Transverse colon (tissue), 4 donors: Measurements from ENCODE around the gene TRNP1.

Experiments used
- POLR2A ChIP-seq: fragments of 450-650 bp; IDR thresholded peaks from one replicate; pipeline ENCODE4 v1.6.1; 2016; ENCODE audit warnings: antibody characterized with exemption, mild to moderate bottlenecking, moderate library complexity
- POLR2AphosphoS5 ChIP-seq, 3 donors: sonication (generic); formaldehyde crosslinking; IDR thresholded peaks; one replicate each; pipeline ENCODE4 v1.6.1; 2016; ENCODE audit warnings: antibody characterized with exemption in 3 of 3
- TF ChIP-seq, protein P1 (sequence below), 5 experiments: fragments of 200-600 bp in 3 of 5; fragments of 450-650 bp in 2 of 5; sonication (generic) in 3 of 5; IDR thresholded peaks; 1 replicate in 2 of 5; 2 replicates in 3 of 5; pipeline ENCODE4 v1.5.1; 2016 to 2017; ENCODE audit warnings: antibody characterized with exemption in 5 of 5, inconsistent platforms in 3 of 5, mild to moderate bottlenecking in 2 of 5, moderate library complexity in 1 of 5

DNA sequence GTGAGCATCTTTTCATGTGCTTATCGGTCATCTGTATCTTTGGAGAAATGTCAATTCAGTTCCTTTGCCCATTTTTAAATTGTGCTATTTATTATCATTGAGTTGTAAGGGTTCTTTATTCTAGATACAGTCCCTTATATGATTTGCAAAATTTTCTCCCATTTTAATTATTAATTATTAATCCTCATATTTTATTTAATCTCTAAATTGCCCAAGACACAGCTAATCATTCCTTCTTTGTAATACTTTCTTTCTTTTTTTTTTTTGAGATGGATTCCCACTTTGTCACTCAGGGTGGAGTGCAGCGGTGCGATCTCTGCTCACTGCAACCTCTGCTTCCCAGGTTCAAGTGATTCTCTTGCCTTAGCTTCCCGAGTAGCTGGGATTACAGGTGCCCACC, 32.2 kb downstream of the TRNP1 start:
- no peak for TF ChIP-seq POLR2A
- TF ChIP-seq, protein P1, sequence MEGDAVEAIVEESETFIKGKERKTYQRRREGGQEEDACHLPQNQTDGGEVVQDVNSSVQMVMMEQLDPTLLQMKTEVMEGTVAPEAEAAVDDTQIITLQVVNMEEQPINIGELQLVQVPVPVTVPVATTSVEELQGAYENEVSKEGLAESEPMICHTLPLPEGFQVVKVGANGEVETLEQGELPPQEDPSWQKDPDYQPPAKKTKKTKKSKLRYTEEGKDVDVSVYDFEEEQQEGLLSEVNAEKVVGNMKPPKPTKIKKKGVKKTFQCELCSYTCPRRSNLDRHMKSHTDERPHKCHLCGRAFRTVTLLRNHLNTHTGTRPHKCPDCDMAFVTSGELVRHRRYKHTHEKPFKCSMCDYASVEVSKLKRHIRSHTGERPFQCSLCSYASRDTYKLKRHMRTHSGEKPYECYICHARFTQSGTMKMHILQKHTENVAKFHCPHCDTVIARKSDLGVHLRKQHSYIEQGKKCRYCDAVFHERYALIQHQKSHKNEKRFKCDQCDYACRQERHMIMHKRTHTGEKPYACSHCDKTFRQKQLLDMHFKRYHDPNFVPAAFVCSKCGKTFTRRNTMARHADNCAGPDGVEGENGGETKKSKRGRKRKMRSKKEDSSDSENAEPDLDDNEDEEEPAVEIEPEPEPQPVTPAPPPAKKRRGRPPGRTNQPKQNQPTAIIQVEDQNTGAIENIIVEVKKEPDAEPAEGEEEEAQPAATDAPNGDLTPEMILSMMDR (IDR thresholded peaks at IDR 0.05): no peak
- no peak for TF ChIP-seq POLR2AphosphoS5 (IDR thresholded peaks at IDR 0.05)
